NCI-H1436 treated with DMSO at 0.1 percent for 48 hours (cell line): ENCODE data around the gene ATP8B4.

Experiments
- DNase-seq: peaks from one replicate; lab custom pipeline; 2025; lab: John Stamatoyannopoulos, UW

ATP8B4 gene

GRCh38 chr15:49953421-49953820, 165.6 kb downstream of the ATP8B4 start:
- no peak for DNase-seq

GRCh38 chr15:49946681-49947080, 172.4 kb downstream of the ATP8B4 start:
- DNase-seq, result no peak

- DNase-seq, result no peak
Measured at GRCh38 chr15:49934487-49934886, 184.5 kb downstream of the ATP8B4 start.

- no peak for DNase-seq
Measured at GRCh38 chr15:49927189-49927861, 191.7 kb downstream of the ATP8B4 start.

- no peak for DNase-seq
Measured at GRCh38 chr15:49926740-49927139, 192.3 kb downstream of the ATP8B4 start.

GRCh38 chr15:49923671-49924070, 195.4 kb downstream of the ATP8B4 start:
- DNase-seq, result no peak

GRCh38 chr15:49919034-49919433, 200.0 kb downstream of the ATP8B4 start:
- DNase-seq, result no peak

GRCh38 chr15:49918121-49918520, 200.9 kb downstream of the ATP8B4 start:
- DNase-seq, result no peak

- no peak for DNase-seq
Measured at GRCh38 chr15:49916998-49917397, 202.0 kb downstream of the ATP8B4 start.

- no peak for DNase-seq
Measured at GRCh38 chr15:49915822-49916221, 203.2 kb downstream of the ATP8B4 start.

- DNase-seq, result no peak
Measured at GRCh38 chr15:49908933-49909295, 210.1 kb downstream of the ATP8B4 start.

- DNase-seq, result no peak
Measured at GRCh38 chr15:49908236-49908932, 210.6 kb downstream of the ATP8B4 start.

GRCh38 chr15:49906966-49907365, 212.1 kb downstream of the ATP8B4 start:
- no peak for DNase-seq

GRCh38 chr15:49905221-49905620, 213.8 kb downstream of the ATP8B4 start:
- no peak for DNase-seq

GRCh38 chr15:49904296-49904695, 214.7 kb downstream of the ATP8B4 start:
- no peak for DNase-seq

GRCh38 chr15:49902685-49903501, 216.1 kb downstream of the ATP8B4 start:
- DNase-seq, result no peak

GRCh38 chr15:49901996-49902684, 216.9 kb downstream of the ATP8B4 start:
- DNase-seq, result no peak

- no peak for DNase-seq
Measured at GRCh38 chr15:49901321-49901720, 217.7 kb downstream of the ATP8B4 start.

- no peak for DNase-seq
Measured at GRCh38 chr15:49900903-49901235, 218.2 kb downstream of the ATP8B4 start.

GRCh38 chr15:49900006-49900902, 218.8 kb downstream of the ATP8B4 start:
- DNase-seq, result no peak

- DNase-seq, result no peak
Measured at GRCh38 chr15:49898575-49899283, 220.3 kb downstream of the ATP8B4 start.
